GM18907 (cell line): Measurements from ENCODE around the gene CTSF.
"Not testable (repeated sequence)": the region's sequence is repeated elsewhere in the genome, so short reads cannot be mapped to it uniquely, and the experiment has no call there.

Experiments
- ATAC-seq: cut with Tn5 transposase; IDR thresholded peaks from one replicate; pipeline ENCODE4 v1.9.1; 2021; ENCODE audit warnings: mild to moderate bottlenecking, moderate library complexity; ENCODE audit not compliant: unreplicated experiment

The CTSF gene

DNA sequence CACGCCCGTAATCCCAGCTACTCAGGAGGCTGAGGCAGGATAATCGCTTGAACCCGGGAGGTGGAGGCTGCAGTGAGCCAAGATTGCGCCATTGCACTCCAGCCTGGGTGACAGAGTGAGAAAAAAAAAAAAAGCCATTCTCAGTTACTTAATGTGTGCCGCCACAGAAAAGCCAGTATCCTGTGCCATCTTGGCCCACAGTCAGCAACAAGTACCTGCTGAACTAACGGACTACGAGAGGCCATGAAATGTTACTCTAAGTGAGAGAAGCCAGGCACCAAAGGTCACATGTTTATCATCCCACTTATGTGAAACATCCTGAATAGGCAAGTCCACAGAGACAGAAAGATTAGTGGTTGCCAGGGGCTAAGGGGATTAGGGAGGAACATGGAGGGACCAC is 27.8 kb downstream of the CTSF start:
- not testable (repeated sequence) for ATAC-seq

DNA sequence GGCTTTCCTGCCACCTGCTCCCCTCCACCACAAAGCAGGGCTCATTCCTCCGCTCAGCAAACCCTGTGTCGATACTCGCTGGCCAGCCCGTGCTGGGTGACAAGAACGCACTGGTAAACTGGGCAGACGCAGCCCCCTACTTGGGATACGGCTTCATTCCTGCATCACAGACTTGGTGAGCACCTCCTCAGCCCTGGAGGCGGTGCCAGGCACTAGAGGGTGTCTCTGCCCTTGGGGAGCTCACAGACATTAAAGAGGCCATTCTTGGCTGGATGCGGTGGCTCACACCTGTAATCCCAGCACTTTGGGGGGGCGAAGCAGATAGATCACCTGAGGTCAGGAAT is 28.6 kb downstream of the CTSF start:
- no peak for ATAC-seq

GRCh38 chr11:66539170-66539869 is 29.1 kb downstream of the CTSF start:
- no peak for ATAC-seq

DNA sequence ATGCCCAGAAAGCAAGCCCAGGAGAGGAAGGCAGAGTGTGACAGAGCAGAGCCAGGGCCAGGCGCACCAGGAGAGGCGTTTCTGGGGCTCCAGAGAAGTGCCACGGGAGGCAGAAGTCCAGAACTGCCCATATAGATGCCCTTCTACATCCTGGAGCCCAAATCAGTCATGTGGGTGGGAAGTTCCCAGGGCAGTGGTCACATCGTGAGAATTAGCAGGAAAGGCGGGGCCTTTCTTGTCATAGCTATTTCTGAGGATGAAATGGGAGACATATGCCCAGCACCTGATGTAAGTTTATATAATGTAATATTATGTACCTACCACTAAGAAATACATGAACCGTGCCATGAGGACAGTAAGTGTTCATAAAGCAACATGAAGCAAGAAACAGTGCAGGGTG is 35.6 kb downstream of the CTSF start:
- ATAC-seq = no peak

DNA sequence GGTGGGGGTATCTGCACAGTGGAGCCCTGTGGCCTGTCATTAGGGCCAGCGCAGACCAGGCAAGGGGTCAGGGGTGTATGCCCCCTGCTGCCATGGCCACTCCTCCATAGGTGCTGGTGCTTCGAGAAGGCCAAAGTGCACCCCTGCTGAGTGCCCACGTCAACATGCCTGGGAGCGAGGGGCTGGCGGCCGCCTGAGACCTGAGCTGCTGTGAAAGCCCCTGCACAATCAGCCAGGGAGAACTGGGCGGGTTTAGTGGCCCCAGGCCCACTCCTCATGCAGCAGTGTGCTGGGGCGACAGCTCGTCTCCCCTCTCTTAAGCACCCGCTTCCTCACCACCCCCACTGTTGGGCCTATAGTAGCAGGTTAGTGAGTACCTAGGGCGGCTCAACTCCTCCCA is 36.6 kb downstream of the CTSF start:
- no peak for ATAC-seq

- ATAC-seq = no peak
These were observed 37.3 kb downstream of the CTSF start for GRCh38 chr11:66530927-66531709.

DNA sequence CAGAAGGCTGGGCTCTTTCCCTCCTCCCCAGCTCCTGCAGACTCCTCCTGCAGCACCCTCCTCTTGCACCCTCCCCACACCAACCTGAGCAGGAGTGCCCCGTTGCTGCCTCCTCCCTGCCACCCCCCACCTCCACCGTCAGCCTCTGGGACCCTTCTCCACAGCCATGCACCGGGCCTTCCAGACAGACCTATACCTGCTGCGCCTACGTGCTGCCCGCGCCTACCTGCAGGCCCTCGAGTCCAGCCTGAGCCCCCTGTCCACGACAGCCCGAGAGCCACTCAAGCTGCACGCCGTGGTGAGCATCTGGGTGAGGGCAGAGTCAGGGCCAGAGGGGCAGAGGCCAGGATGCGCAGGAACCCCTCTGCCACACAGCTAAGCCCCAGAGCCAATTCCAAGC is 38.8 kb downstream of the CTSF start:
- no peak for ATAC-seq

- ATAC-seq = no peak
These were observed 39.3 kb downstream of the CTSF start for GRCh38 chr11:66529069-66529468.

DNA sequence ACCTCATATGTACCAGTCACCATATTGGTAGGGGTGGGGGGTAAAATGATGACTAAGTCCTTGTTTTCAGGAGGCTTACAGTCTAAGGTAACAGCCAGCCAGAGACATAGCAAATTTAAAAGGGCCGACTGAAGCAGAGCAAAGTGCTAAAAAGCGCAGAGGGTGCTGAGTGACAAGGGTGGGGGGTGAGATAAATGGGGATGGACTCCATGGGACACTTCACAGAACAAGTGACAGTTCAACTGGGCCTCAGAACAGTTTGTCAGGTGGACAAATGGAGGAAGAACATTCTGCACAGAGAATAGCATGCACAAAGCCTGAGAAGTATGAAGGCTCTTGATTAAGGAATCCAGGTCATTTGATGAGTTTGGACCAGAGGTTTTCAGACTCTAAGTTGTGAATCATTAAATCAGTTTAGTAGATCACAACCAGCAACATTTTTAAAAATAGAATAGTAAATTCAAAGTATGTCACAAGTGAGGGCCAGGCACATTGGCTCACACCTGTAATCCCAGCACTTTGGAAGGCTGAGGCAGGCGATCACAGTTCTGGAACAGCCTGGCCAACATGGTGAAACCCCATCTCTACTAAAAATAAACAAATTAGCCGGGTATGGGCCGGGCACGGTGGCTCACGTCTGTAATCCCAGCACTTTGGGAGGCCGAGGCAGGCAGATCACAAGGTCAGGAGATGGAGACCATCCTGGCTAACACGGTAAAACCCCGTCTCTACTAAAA is 43.9 kb downstream of the CTSF start:
- no peak for ATAC-seq

GRCh38 chr11:66523611-66524010 is 44.8 kb downstream of the CTSF start:
- no peak for ATAC-seq
